ENCODE measurements around the gene RNF41.
"Not testable (repeated sequence)": the region's sequence is repeated elsewhere in the genome, so short reads cannot be mapped to it uniquely, and the experiment has no call there.

RNF41 gene

GRCh38 chr12:56206452-56207166 is 15.1 kb downstream of the RNF41 start:
- DNase-seq, result peak in 1 of 2 experiments; percentile 19

- DNase-seq, result no peak
Measured at GRCh38 chr12:56205445-56205844, 16.3 kb downstream of the RNF41 start.

- no peak for DNase-seq
Measured at GRCh38 chr12:56204275-56204674, 17.4 kb downstream of the RNF41 start.

- DNase-seq, result no peak
Measured at GRCh38 chr12:56202838-56203237, 18.9 kb downstream of the RNF41 start.

DNA sequence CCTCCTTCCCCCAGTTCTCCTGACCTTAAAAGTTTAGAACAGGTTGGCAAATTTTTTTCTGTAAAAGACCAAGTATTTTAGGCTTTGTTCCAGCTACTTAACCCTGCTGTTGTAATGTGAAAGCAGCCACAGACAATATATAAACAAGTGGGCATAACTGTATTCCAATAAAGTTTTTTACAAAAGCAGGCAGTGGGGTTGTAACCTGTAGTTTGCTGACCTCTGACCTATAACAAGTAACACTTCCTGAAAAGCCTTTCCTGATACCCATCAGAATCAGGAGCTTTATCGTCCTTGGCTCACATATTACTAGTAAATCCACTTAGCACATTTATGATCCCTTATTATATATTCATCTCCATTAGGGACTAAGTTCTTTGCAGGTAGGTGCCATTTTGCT is 19.4 kb downstream of the RNF41 start:
- no peak for DNase-seq

DNA sequence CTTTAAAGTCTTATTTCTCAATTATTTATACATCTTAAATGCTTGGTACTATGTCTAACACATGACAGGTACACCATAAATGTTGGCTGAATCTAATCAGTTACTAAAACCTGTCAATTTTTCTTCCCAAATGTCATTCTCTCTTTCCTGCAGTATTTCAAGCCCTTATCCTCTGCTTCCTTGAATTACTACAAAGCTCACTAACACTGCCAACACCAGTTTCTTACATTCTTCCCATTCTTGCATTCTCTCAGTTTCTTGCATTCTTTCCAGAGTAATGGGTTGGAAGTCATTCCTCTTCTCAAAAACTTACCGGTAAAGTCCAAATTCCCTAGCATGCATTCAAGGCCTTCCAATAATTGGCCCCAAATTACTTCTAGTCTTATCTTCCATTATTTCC is 22.9 kb downstream of the RNF41 start:
- no peak for DNase-seq

DNA sequence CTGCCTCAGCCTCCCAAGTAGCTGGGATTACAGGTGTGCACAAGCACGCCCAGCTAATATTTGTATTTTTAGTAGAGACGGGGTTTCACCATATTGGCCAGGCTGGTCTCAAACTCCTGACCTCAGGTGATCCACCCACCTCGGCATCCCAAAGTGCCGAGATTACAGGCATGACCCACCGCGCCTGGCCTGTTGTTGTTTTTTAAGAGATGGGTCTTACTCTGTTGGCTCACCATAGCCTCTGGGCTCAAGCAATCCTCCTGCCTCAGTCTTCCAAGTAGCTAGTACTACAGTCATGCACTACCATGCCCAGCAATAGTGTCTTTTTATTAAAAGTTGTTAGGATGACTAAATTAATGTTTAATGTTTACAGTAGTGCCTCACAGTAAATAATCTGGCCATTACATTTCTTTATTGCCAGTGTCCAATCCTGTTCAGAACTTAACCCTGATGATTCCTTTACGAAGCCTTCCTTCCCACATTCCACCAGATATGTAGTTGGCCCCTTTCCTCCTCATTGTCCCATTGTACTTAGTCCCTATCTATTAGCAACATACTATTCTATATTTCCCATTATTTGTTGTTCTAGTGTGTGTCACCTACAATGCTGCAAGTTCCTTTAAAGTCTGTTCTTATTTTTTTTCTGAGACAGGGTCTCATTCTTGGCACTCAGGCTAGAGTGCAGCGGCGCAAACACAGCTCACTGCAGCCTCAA is 23.6 kb downstream of the RNF41 start:
- no peak for DNase-seq

DNA sequence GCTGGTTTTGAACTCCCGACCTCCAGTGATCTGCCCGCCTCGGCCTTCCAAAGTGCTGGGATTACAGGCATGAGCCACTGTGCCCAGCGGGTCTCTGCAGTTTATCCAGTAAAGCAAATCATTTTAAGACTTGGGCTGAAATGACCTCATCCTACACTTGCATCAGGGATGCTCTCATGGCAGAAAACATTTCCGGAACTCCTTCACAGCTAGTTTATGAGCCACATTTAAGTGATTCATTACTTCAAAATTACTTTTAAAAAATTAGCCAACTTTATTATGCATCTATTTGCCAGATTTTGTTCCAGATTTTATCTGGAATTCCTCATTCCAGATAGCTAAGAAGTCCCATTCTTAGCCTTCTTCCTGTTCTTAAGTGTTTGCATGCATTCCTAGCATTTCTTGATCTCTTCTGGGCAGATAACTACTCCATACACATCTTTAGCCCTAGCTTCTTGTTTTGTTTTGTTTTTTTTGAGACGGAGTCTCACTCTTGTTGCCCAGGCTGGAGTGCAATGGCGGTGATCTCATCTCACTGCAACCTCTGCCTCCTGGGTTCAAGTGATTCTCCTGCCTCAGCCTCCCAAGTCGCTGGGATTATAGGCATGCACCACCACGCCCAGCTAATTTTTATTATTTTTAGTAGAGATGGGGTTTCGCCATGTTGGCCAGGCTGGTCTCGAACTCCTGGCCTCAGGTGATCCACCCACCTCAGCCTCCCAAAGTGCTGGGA is 24.7 kb downstream of the RNF41 start:
- not testable (repeated sequence) for DNase-seq

DNA sequence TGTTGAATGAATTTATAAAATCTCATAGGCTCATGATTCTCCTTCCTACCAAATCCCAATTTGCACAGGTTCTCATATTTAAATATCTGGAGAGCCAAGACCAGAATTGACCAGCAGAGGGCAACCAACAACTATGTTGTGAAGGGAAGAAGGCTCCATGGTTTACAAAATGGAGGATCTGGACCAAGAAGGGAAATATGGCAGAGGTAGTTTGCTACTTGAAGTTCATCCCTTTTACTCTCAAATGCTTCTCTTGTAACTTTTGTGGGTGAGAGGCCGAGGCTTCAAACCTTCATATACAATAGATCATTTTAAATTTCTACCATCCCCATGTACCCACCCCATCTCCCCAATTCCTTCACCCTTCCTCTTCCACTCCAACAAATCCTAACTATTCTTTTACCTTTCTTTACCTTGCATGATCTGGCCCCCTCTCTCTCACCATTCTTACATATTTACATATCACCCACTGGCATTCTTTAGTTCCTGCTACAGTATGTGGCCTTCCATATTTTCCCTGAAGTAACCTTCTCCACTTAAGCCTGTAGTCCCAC is 28.6 kb downstream of the RNF41 start:
- DNase-seq, result peak; percentile 78 to 90

DNA sequence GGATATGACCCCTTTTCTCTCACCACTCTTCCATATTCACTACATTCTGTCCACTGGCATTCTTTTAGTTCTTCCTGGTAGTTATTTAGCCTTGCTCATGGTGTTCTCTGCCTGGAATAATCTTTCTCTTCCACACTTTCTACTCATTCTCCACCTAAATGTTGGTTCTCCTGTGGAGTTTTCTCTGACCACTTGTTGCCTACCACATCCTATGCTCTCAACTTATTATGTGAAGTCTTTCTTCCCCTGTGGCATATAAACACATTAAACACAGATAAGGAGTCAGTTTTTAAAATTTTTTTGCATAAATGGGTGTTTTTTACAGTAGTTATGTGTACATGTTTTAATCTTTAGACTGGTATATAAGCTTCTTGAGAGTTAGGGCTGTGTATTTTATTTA is 29.1 kb downstream of the RNF41 start:
- DNase-seq, result no peak

- DNase-seq, result no peak
Measured at GRCh38 chr12:56190695-56191155, 31.0 kb downstream of the RNF41 start.

GRCh38 chr12:56189918-56190694 is 31.6 kb downstream of the RNF41 start:
- peak; percentile 75 to 93 for DNase-seq

DNA sequence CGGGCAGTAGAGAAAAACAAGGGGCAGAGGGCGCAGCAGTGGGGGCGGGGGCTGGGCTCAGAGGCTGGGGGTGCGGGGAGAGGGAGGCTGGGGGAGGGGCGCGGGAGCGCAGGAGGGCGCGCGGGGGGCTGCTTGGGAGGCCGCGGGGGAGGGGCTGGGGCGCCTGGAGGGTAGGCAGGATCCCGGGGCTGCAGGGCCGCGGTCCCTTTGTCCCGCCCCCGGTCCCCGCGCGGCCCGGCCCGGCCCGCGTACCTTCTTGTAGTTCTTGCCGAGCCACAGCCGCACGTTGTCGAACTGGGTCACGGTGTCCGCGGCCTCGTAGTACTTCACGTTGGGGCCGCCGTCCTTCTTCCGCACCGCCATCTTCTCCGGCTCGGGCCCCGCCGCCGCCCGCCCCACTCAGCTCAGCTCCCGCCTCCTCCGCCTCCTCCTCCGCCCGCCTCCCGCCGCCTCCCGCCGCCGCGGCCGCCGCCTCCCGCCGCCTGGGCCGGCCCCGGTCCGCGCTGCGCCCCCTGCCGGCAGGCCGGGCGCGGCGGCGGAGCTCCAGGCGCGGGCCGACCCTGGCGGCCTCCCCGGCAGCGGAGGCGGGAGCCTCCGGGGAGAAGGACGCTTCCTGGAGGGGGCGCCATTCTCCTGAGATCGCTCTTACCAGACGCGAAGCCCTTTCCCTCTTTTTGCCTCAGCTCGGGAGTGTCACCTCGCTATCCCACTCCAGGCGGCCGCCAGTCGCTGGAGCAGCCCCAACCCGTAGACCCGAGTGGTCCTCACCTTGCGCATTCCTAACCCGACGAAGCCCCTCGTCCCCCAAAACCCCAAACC is 32.4 kb downstream of the RNF41 start, which contains the start of gene SMARCC2:
Gene SMARCC2 (minus strand): TSS at position 385 of the 819 bp plus-strand sequence. CDS start 22 bp downstream, at position 363.
- DNase-seq, result peak; percentile 49 to 88

DNA sequence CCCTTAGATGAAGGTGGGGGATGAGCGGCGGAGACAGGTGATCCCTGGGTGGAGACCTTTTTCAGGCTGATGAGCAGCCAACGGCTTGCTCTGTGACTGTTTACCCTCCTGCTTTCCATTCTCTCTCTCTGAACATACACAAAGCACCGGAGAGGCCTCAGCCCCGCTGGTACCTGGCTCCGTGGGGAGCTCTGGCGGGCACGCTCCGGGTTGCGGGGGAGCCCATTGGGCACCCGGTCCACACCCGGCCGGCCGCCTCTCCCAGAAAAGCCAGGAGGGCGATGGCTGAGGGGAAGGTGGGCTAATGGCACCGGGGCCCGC is 33.0 kb downstream of the RNF41 start:
- DNase-seq, result no peak

- DNase-seq, result no peak
Measured at GRCh38 chr12:56188131-56188777, 33.5 kb downstream of the RNF41 start.

DNA sequence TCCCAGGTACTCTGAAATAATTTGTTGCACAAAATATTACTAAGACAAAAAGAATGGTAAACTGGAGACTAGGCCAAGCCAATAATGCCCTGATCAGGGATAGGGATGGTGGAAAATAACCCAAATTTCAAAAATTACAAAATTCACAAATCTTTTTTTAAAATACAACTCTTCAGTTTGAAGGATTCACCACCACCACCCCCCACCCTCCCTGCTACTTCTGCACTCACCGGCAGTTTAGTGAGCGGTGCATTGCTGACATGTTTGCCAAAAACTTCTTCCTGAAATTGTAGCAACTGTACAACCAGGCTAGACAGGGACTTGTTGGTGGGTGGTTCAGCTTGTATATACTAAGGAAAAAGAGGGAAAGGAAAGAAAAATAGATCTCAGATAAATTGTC is 34.8 kb downstream of the RNF41 start:
- no peak for DNase-seq

GRCh38 chr12:56178347-56178746 is 43.4 kb downstream of the RNF41 start:
- DNase-seq, result no peak

DNA sequence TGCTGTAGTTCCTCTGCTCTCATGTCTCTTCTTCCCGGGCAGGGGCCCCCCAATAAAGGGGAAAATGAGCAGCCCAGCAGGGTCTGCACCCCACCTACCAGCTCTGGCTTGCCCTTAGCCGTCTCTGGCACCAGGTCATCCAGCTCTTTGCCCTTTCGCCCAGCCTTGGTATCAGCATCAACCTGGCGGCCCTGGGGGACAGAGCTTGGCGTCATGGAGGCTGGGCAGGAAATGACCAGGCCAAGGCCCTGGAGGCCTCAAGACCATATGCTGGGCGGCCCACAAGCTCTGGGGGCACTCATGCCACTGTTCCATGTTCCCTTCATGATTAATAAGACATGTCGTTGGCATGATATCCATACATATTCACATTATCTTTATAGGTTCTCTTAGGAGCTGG is 48.9 kb downstream of the RNF41 start:
- DNase-seq, result no peak

- no peak for DNase-seq
Measured at GRCh38 chr12:56169229-56169759, 52.4 kb downstream of the RNF41 start.

DNA sequence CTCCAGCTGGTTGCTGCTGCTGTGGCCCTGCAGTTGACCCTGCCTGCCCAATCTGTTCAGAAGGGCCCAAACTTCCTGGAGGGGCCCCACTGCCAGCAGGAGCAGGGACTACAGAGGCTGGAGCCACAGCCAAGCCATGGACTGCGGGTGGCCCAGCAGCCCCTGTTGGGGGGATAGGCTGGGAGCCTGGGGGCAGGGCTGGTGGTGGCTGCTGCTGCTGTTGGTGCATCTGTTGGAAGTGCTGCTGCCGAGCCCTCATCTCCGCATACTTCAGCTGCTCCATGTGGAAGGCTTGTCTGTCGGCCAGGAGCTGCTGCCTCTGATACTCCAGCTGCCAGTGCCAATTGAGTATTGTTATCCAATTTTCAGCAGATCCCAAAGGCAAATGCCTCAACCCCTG is 56.4 kb downstream of the RNF41 start:
- DNase-seq, result no peak

DNA sequence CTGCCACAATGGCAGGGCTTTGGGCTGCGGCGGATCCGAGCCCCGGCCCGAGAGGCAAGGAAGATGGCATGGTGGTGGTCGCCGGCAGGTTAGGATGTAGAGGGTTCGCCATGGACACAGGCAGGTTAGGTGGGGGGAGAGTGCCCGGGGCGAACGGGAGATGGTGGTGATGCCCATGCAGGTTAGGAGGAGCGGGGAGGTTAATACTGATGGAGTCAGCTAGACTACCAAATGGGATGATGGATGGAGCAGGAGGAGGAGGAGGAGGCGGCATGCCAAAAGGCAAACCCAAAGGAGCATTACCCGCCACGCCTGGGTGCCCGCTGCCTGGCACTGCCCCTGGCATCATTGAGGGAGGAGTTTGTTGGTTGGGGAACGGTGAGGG is 57.4 kb downstream of the RNF41 start:
- DNase-seq, result no peak

All from NCI-H446 (cell line).